Activated effector memory CD4-positive, alpha-beta T cell treated with Interleukin-2 at 50 U/mL for 16 hours (primary cell): ENCODE results near the gene ABCB8.

Source experiments
- DNase-seq: peaks from one replicate; pipeline ENCODE4 v3.0.0-alpha.2; 2020

ABCB8 gene

DNA sequence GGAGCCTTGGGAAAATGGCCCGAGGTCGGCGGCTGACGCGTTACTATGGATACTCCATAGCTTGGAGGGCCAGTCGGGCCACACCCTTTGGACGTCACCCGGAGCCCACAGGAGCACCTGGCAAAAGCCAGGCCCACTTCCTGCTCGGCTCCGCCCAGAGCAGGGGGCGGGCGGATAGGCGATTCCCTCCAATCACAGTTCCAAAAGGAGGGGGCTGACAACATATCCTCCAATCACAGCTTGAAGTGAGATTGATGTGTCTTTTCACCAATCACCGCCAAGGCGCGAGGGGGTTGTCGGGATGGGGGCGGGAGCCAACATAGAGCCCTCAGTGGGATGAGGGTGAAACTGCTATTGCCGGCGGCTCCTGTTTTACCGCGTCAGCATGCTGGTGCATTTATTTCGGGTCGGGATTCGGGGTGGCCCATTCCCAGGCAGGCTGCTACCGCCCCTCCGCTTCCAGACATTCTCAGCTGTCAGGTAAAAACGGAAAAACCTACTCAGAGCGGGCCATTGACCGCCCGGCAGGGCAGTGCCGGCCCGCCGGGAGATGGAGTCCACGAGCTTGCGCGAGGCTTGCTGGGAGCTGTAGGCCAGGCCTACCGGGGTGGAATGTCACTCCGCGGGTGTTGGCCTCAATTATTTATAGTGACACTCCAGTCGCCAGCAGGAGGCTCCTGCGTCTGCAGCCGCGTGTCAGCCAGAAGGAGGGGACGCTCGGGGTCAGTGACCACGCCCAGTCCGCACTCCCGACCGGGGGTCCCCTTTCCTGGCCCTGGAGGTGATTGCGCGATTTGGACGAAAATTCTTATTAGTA is at the start of gene ABCB8:
TSS of gene ABCB8 (plus strand) at position 320 of the 817 bp plus-strand sequence. CDS start at position 386, 66 bp downstream.
- DNase-seq = peak; percentile 97

DNA sequence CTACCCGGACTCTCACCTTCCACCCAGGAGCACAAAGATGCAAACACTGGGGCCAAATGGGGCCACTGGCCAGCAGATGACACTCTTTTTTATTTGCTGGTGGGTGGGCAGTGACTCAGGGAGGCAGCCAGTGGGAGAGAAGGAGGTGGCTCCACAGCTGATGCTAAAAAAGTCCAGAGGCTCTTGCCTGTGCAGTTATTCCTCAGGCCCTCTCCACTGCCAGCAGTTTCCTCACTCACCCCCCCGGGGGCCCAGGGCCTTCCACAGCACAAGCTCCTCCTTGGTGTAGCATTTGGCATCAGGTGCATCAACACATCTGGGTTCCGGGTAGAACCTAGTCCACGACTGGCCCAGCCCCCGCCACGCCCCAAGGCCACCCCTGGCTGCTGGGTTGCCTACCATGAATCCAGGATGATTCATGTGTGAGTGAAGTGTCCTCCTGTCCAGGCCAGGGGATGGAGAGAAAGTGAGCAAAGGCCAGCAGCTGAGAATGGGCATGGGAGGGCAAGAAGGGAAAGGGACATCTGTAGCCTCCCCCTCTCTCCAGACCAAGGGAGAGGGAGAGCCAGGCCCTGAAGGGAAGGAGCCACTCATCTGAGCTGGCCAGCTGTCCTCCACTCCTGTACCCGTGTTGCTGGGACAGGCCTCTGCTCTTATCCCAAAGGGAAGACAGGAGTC is 48.4 kb upstream of the ABCB8 start:
- DNase-seq = no peak

DNA sequence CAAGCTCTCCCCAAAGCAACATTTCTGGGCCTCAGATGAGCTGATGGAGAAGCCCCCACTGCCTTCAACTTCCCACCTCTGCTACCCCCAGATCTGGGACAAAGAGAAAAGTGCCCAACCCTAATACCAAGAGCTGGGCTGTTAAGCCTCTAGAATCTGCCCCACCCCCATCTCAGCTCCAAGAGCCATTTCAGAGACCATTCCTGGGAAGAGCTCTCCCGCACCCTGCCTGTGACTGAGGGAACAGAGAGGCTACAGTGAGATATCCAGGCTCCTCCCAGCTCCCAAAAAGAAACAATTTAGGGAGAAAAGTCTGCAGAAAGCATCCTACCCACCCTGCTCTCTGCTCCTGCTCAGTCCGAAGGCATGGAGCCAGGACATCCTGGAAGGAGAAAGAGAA is 47.6 kb upstream of the ABCB8 start:
- no peak for DNase-seq

DNA sequence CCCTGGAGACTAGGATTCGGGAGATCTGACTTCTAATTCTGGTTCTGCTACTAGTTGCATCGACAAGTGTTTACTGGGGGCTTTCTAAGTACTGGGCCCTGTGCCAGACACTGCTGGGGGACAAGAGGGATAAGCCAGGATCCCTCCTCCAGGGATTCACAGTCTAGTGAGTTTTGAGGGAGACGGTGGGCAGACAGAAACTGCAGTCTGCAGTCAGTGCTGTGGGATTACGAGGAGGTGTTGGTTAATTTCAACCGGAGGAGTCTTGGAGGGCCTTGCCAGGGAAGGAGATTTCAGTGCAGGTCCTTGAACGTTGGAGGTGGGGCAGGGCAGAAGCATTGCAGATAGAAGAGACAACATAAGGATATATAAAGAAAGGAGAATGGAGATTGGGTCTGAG is 46.6 kb upstream of the ABCB8 start:
- no peak for DNase-seq

DNA sequence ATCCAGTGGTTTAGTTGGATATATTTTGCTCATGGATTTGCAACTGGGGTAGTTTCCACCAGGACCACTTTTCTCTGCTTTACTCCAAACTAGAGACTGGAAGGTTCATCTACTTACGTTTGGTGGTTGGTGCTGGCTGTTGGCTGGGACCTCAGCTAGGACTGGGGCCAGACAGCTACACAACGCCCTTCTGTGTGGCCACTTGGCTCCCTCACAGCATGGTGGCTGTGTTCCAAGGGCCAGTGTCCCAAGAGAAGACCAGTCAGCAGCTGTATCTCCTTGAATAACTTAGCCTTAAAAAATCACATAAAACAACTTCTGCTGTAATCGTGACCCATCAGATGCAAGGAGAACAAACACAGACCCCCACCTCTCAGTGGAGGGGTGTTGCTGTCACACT is 45.9 kb upstream of the ABCB8 start:
- no peak for DNase-seq

DNA sequence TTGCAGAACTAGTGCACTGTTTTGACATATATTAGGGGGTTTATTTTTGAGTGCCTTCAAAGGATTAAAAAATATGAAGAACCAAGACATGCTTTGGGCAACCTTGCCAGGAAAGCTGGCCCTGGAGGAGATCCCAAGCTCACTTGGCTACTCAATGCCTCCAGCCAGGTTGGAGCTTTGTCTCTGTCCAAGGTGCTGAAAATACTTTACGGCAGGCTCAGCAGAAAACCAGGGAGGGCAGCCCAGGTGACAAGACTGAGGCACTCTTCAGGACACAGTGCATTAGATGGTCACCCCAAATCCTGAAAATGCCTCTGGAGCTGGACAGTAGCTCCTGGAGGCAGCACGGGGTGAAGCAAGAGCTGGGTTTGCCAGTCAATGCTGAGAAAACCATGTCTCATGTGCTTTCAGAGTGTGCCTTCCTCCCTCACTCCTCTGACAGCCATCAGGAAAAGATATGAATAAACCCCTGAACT is 44.3 kb upstream of the ABCB8 start:
- DNase-seq = no peak

DNA sequence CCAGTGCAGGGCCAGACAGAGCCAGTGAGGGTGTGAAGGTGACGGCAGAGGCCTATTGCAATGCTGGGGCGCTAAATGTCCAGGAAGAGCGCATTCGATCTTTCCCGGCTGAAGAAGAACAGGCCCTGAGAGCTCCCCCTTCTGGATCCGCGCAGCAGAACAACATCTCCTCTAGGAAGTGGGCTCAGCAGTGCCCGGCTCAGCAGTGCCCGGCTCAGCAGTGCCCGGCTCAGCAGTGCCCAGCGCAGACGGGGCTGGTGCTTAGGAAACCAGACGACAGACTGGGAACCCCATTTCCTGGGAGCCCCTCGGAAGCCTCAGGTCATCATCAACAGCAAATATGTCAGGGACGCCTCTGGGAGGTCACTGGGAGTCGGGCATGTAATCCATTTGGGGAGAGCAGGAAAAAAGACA is 42.1 kb upstream of the ABCB8 start:
- peak; percentile 36 for DNase-seq

DNA sequence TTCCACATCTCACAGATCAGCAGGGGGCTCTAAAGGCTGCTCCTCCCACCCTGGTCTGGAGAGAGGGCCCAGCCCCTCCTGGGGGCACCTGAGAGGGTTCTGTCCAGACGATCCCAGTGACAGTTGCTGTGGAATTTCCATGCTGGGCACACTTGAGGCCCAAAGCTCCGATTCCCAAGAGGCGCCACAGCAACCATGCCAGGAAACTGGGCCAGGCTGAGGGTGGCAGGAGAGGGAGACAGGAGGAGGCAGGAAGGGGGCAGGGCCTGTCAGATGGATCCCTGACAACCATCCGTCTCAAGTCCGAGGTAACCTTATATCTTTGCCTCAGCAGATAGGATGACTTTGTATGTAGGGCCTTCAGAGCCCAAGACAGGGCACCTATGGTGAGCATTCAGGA is 41.7 kb upstream of the ABCB8 start:
- DNase-seq = no peak

DNA sequence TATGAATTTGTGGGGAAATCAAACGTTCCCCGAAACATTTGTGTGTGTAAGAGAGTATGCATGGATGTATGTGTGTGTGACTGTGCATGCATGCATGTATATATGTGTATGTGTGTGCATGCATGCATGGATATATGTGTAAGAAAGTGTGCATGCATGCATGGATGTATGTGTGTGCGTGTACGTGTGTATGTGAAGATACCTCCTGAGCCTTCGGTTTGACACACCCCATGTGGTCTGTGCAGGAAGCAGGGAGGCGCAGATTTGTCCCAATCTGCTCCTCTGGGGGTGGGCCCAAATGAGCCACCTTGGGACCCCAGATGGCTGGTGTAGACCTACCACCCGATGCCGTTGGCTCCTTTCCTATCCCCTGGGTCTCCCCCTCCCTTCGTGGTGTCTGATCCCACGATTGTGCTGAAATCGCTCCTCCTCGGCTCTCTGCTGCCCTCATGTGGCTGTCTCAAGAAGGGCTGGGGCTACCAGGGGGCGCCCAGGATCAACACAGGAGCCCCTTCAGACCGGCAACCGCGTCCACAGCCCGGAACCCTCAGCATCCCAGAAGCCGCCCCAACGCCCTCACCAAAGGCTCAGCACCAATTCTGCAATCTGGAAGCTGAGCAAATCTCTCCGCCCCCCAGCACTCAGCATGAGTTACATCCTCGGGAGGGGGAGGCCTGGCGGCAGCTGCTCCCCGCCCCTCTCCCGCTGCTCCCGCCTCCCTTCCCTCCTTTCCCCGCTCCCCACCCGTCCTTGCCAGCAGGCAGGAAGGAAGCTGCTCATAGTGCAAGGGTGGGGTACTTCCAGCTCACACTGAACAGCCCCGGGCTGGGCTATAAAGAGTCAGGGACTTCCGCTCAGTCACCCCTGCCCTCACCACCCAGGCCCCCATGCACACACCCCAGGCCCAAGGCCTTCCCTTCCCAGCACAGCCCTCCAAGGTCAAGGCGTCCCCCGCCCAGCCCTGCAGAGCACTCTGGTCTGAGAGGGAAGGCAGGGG is 39.7 kb upstream of the ABCB8 start:
- DNase-seq = peak; percentile 55

DNA sequence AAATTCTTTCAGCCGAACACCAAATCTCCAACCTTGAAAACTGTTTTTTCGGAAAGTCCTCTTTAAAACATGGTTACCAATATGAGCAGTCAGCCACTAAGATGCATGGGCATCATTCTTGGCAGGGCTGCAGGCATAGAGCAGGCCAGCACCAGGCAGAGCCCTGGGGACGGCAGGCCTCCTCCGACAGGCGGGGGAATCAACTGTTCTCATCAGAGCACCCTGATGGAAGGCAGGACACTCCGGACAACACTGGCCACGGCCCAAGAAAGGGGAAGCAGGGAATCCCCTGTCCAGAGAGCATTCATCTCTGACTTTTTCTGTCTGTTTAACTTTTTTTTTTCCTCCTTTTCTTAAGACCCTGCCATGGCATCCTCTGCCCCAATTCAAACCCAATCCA is 38.8 kb upstream of the ABCB8 start:
- DNase-seq = no peak

DNA sequence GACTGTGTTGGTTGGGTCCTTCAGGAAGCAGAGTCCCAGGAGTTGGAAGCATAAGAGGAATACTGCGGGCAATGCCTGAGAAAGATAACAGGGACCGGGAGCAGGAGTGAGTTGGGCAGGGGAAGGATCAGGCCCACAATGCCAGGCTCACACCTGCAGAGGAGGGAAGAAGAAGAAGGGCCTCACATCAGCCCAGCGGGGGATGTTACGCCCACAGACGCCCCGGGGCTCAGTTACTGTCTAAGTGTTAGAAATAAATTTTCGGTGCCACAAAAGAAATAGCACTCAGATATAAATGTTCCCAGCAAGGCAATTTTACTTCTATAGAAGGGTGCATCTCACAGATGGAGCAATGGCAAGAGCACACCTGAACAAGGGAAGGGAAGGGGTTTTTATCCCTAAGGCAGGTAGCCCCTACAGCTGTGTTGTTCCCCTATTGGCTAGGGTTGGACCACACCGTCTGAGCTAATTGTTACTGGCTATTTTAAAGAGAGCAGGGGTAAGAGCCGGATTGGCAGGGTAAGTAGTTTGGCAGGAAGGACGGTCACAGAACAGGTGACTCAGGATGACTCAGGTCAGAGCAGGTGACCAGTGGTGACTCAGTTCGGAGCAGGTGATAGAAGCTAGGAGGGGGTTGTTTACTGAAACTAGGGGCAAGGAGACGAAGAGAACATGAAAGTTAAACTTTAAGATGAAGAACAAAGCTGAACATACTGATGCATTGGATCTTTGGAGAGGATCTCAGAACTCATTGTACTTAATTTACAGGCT is 37.6 kb upstream of the ABCB8 start, which contains the start of gene NOS3:
TSS of gene NOS3 (plus strand) at position 602 of the 771 bp plus-strand sequence. CDS start 2,787 bp downstream, outside the sequence.
- no peak for DNase-seq

DNA sequence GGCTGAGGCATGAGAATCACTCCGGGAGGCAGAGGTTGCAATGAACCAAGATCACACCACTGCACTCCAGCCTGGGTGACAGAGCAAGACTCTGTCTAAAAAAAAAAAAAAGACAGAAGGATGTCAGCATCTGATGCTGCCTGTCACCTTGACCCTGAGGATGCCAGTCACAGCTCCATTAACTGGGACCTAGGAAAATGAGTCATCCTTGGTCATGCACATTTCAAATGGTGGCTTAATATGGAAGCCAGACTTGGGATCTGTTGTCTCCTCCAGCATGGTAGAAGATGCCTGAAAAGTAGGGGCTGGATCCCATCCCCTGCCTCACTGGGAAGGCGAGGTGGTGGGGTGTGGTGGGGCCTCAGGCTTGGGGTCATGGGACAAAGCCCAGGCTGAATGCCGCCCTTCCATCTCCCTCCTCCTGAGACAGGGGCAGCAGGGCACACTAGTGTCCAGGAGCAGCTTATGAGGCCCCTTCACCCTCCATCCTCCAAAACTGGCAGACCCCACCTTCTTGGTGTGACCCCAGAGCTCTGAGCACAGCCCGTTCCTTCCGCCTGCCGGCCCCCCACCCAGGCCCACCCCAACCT is 36.1 kb upstream of the ABCB8 start:
- no peak for DNase-seq

DNA sequence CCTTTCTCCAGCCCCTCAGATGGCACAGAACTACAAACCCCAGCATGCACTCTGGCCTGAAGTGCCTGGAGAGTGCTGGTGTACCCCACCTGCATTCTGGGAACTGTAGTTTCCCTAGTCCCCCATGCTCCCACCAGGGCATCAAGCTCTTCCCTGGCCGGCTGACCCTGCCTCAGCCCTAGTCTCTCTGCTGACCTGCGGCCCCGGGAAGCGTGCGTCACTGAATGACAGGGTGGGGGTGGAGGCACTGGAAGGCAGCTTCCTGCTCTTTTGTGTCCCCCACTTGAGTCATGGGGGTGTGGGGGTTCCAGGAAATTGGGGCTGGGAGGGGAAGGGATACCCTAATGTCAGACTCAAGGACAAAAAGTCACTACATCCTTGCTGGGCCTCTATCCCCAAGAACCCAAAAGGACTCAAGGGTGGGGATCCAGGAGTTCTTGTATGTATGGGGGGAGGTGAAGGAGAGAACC is 35.4 kb upstream of the ABCB8 start:
- no peak for DNase-seq

DNA sequence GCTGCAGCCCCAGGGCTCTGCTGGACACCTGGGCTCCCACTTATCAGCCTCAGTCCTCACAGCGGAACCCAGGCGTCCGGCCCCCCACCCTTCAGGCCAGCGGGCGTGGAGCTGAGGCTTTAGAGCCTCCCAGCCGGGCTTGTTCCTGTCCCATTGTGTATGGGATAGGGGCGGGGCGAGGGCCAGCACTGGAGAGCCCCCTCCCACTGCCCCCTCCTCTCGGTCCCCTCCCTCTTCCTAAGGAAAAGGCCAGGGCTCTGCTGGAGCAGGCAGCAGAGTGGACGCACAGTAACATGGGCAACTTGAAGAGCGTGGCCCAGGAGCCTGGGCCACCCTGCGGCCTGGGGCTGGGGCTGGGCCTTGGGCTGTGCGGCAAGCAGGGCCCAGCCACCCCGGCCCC is 34.7 kb upstream of the ABCB8 start:
- DNase-seq = no peak

DNA sequence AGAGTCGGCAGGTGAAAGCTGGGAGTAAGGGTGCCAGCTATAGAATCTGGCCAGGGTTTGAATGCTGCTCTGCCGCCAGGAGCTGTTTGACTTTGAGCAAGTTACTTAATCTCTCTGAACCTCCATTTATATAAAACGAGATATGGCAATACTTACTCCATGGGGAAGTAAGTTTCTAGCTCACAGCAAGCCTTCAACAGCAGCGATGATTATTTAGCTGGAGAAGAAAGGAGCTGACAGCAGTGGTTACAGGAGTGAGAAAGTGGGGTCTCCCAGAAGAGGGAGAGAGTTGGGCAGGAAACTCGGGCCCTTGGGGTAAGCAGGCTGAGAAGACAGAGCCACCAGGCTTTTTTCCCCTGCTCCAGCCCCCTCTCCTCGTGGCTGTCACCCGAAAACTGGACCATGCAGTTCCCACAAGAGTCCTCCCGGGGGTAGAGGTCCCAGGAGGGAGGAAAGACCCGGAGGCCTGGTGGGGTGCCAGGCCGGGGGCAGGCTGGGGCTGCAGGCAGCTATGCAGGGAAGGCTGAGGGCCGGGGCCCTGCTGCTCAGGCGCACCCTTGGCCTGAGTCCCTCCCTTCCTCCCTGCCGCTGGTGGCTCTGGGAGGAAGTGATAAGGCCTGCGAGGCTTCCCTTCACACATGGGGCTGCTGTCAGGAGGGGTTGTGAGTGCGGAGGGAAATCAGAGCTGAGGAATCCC is 34.0 kb upstream of the ABCB8 start:
- DNase-seq = no peak

DNA sequence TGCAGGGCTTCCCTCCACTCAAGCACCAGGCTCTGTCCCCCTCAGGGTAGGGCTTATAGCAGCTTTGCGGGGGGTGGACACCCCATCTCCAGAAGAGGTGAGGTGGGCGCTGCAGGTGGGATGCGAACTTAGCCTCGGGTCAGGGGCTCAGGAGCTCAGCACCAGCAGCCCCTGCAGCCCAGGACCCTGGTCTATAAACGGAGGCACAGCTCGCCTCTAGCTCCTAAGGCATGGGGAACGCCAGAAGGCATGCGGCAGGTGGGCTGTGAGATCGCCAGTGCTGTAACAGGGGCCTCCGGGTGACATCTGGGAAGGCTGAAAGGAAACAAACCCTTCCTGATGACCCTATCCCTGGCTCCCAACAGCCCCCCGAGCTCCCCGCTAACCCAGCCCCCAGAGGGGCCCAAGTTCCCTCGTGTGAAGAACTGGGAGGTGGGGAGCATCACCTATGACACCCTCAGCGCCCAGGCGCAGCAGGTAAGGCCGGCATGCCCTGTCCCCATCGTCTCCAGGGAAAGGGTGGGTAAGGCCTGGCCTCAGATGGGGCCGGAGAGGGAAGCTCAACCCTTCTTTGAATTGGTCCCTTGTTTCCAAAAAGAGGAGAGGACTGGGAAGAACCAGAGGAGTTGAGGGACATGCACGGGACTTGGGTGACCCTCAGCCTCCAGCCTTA is 33.3 kb upstream of the ABCB8 start:
- no peak for DNase-seq

DNA sequence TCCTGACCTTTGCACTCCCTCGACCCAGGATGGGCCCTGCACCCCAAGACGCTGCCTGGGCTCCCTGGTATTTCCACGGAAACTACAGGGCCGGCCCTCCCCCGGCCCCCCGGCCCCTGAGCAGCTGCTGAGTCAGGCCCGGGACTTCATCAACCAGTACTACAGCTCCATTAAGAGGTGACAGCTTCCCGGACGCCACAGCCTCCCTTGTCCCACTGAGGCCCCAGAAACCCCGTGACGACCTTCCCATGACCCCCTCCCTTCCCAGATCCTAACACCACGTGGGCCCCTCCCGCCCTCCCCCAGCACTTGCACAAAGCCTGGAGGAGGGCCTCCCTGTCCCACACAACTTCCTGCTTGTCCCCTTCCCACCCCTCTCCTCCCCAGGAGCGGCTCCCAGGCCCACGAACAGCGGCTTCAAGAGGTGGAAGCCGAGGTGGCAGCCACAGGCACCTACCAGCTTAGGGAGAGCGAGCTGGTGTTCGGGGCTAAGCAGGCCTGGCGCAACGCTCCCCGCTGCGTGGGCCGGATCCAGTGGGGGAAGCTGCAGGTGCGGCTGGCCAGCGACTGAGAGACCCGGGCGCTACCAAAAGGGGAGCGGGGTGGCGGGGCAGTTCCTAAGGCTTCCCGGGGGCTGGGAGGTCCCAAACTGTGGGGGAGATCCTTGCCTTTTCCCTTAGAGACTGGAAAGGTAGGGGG is 31.7 kb upstream of the ABCB8 start:
- DNase-seq = no peak

DNA sequence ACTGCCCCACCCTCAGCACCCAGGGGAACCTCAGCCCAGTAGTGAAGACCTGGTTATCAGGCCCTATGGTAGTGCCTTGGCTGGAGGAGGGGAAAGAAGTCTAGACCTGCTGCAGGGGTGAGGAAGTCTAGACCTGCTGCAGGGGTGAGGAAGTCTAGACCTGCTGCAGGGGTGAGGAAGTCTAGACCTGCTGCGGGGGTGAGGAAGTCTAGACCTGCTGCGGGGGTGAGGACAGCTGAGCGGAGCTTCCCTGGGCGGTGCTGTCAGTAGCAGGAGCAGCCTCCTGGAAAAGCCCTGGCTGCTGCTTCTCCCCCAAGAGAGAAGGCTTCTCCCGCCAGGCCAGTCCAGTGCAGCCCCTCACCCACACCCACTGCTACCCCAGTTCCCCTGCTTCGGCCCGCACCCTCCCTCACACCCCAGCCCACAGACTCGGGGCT is 31.2 kb upstream of the ABCB8 start:
- no peak for DNase-seq

DNA sequence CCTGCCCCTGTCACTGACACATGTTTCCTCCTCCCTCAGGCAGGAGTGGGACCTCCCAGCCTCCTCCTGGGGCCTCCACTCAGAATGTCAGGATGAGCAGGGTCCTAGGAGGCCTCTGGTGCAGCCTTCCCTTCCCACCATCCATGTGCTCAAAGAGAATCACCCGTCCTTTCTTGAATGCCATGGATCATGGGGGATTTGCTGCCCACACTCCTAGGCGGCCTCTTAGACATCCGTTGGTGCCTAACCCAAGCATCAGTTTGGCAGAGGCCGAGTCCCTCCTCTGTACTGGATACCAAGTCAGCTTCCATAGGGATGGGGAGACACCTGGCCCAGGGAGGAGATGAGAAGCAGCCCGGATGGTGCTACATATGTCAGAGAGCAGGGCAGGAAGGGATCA is 30.4 kb upstream of the ABCB8 start:
- no peak for DNase-seq

DNA sequence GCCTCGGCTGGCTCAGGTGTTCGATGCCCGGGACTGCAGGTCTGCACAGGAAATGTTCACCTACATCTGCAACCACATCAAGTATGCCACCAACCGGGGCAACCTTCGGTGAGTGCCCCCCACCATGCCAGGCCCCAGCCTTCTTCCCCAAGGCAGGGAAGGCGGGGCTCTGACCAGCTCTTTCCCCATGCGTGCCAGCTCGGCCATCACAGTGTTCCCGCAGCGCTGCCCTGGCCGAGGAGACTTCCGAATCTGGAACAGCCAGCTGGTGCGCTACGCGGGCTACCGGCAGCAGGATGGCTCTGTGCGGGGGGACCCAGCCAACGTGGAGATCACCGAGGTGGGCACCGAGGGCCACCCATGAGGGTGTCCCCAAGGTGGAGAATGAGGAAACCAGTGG is 29.9 kb upstream of the ABCB8 start:
- no peak for DNase-seq
